Peyer's patch (tissue), 4 donors: ENCODE data around the gene MYO1D.

ENCODE experiments used
- CTCF ChIP-seq, 6 experiments: fragments of 450-650 bp in 4 of 6; fragments of 200-600 bp in 2 of 6; sonication (generic) in 1 of 6; IDR thresholded peaks; one replicate each; pipeline ENCODE4 v1.5.1; 2017 to 2019; ENCODE audit warnings: antibody characterized with exemption in 6 of 6, mild to moderate bottlenecking in 3 of 6, moderate library complexity in 1 of 6
- POLR2A ChIP-seq, 2 donors: fragments of 450-650 bp; IDR thresholded peaks; one replicate each; pipeline ENCODE4 v1.5.1; 2017; ENCODE audit warnings: antibody characterized with exemption in 2 of 2, mild to moderate bottlenecking in 2 of 2, moderate library complexity in 2 of 2

GRCh38 chr17:32588982-32589381, 287.9 kb downstream of the MYO1D start:
- no peak for TF ChIP-seq CTCF (IDR thresholded peaks at IDR 0.05)
- no peak for TF ChIP-seq POLR2A (IDR thresholded peaks at IDR 0.05)
